GM12874 (cell line): ENCODE results near the gene ESAM.

Source experiments
- CTCF ChIP-seq: IDR thresholded peaks from 2 replicates; pipeline ENCODE4 v1.5.1; 2011; ENCODE audit warnings: low read depth, mild to moderate bottlenecking, control low read depth, low read length, moderate library complexity; ENCODE audit not compliant: insufficient read depth

The ESAM gene

GRCh38 chr11:124759266-124760204, 2.6 kb downstream of the ESAM start:
- TF ChIP-seq CTCF, result no peak

GRCh38 chr11:124758355-124759265, 3.5 kb downstream of the ESAM start:
- TF ChIP-seq CTCF, result peak; percentile 96

GRCh38 chr11:124757320-124757719, 4.8 kb downstream of the ESAM start:
- no peak for TF ChIP-seq CTCF

GRCh38 chr11:124756753-124757227, 5.3 kb downstream of the ESAM start:
- TF ChIP-seq CTCF, result no peak

- no peak for TF ChIP-seq CTCF
These were observed 5.9 kb downstream of the ESAM start for GRCh38 chr11:124756033-124756752.

GRCh38 chr11:124754710-124755109, 7.4 kb downstream of the ESAM start:
- TF ChIP-seq CTCF, result no peak
